Dendritic cell treated with granulocyte-macrophage colony-stimulating factor and Interleukin-4, amounts not matched to agents 40 ng/mL and 50 ng/mL, for 4 days (primary cell): ENCODE data around the gene SLC11A1.

ENCODE experiments used
- H3K27ac Mint-ChIP-seq: one replicate; pipeline ENCODE4 v1.8.0; 2022; ENCODE audit warnings: mild to moderate bottlenecking, mixed read lengths
- H3K27me3 Mint-ChIP-seq: one replicate; pipeline ENCODE4 v1.8.0; 2022; ENCODE audit warnings: mild to moderate bottlenecking, mixed read lengths
- H3K36me3 Mint-ChIP-seq: one replicate; pipeline ENCODE4 v1.8.0; 2022; ENCODE audit warnings: low read depth, mixed read lengths
- H3K4me1 Mint-ChIP-seq: one replicate; pipeline ENCODE4 v1.8.0; 2022; ENCODE audit warnings: low read depth, mixed read lengths
- H3K4me3 Mint-ChIP-seq: one replicate; pipeline ENCODE4 v1.8.0; 2022; ENCODE audit warnings: mild to moderate bottlenecking, moderate library complexity, mixed read lengths
- H3K9me3 Mint-ChIP-seq: one replicate; pipeline ENCODE4 v1.8.0; 2022; ENCODE audit warnings: mixed read lengths
- intact Hi-C: fragments of 100-400 bp; cut with micrococcal nuclease; formaldehyde crosslinking; loops from one replicate; pipeline ENCODE4 v1.15.0; 2022

The SLC11A1 gene, protein sequence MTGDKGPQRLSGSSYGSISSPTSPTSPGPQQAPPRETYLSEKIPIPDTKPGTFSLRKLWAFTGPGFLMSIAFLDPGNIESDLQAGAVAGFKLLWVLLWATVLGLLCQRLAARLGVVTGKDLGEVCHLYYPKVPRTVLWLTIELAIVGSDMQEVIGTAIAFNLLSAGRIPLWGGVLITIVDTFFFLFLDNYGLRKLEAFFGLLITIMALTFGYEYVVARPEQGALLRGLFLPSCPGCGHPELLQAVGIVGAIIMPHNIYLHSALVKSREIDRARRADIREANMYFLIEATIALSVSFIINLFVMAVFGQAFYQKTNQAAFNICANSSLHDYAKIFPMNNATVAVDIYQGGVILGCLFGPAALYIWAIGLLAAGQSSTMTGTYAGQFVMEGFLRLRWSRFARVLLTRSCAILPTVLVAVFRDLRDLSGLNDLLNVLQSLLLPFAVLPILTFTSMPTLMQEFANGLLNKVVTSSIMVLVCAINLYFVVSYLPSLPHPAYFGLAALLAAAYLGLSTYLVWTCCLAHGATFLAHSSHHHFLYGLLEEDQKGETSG

DNA sequence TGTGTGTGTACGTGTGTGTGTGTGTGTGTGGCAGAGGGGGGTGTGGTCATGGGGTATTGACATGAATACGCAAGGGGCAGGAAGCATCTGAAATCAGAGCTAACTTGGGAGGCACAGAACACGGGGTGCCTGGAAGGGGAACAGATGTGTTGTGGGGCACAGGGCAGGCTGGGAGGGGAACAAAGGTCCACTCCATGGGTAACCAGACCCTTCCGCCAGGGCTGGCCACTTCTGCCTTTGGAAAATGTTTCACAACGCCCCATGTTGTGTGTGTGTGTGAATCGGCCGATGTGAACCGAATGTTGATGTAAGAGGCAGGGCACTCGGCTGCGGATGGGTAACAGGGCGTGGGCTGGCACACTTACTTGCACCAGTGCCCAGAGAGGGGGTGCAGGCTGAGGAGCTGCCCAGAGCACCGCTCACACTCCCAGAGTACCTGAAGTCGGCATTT lies at the start of gene SLC11A1:
Gene SLC11A1, plus strand, starts transcription at position 358 of the 451 bp plus-strand sequence. CDS start 96 bp downstream, outside the sequence.
- no peaks in the 10 kb centered on the region for H3K9me3 Mint-ChIP-seq
- no peaks in the 10 kb centered on the region for H3K36me3 Mint-ChIP-seq
- peaks cover 69% of the 10 kb centered on the region for H3K4me1 Mint-ChIP-seq
- intact Hi-C loops = no loop called here
- no peaks in the 10 kb centered on the region for H3K27me3 Mint-ChIP-seq
- peak within 1 kb of the TSS; percentile 65 for H3K4me3 Mint-ChIP-seq
- peak within 1 kb of the TSS; percentile 84 for H3K27ac Mint-ChIP-seq

DNA sequence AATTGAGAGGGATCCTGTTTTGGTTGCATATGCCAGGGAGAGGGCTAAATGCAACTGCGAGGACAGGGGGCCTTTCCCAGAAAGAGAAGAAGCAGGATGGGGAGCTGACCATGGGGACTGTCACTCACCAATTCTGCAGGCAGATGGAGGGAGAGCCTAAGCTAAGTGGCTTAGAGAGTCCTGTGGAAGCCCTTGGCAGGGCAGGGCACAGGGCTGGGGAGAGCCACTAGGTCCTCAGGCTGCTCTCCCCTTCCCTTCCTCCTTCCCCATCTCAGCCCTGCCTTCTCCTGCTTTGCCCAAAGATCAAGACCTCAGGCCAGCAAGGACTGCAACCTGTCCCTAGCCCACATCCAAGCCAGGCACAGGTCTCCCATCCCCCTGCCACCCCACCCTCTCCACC lies 49.8 kb upstream of the SLC11A1 start:
- Mint-ChIP-seq H3K4me3 (peak overlapping the region; percentile 78), H3K27ac (peak overlapping the region; percentile 97), H3K4me1 (peaks cover 72% of the 10 kb centered on the region), H3K27me3 (no peaks in the 10 kb centered on the region), H3K36me3 (no peaks in the 10 kb centered on the region), H3K9me3 (no peaks in the 10 kb centered on the region)
- intact Hi-C loops = no loop called here

DNA sequence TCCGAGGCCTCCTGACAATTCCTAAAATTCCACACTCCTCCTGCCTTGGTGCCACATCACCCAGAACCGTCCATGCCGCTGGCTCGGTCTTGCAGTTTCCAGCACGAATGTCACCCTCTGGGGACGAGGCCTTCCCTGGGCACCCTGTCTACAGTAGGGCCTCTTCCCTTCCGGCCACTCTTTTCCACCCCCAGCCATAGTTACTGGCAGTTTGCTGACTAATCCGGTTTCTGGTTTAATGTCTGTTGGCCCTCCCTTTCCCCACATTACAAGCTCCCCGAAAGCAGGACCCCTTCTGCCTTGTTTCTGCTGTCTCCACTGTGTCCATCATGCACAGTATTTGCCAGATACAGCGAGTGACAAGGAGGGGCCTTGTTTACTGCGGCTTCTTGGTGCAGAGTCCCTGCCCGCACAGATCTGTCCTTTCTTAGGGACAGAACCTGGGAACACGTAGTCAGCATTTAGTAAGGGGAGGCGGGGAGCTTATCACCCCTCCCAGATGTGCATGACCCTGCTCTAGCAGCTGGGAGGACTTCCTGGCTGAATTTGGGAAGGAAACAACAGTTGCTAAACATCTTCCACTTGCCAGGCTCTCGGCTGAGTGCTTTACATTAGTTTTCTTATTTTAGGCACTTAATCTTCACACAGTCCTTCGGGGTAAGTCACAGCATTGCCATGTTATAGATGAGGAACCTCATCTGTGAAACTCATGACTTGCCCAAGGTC lies 49.0 kb upstream of the SLC11A1 start:
- Mint-ChIP-seq H3K36me3 (no peaks in the 10 kb centered on the region), H3K4me1 (peaks cover 64% of the 10 kb centered on the region), H3K27ac (peak overlapping the region; percentile 97), H3K4me3 (peak overlapping the region; percentile 78), H3K9me3 (no peaks in the 10 kb centered on the region), H3K27me3 (no peaks in the 10 kb centered on the region)
- intact Hi-C loops = no loop called here

DNA sequence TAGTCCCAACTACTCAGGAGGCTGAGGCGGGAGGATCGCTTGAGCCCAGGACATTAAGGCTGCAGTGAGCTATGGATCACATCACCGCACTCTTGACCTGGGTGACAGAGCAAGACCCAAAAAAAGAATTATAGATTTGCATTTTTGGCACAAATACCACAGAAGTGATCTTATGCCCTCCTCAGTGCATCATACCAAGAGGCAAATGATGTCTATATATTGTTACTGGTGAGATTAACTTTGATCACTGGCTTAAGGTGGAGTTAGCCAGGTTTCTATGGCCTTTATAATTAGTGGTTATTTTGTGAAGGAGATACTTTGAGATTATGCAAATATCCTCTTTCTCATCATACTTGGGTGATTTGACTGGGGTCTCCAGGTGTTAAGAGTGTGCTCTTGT lies 47.5 kb upstream of the SLC11A1 start:
- Mint-ChIP-seq H3K36me3 (peaks cover 8% of the 10 kb centered on the region), H3K4me1 (peaks cover 50% of the 10 kb centered on the region), H3K9me3 (no peaks in the 10 kb centered on the region), H3K27ac (peak overlapping the region; percentile 97), H3K27me3 (no peaks in the 10 kb centered on the region), H3K4me3 (no peak overlapping the region)
- intact Hi-C loops = no loop called here

DNA sequence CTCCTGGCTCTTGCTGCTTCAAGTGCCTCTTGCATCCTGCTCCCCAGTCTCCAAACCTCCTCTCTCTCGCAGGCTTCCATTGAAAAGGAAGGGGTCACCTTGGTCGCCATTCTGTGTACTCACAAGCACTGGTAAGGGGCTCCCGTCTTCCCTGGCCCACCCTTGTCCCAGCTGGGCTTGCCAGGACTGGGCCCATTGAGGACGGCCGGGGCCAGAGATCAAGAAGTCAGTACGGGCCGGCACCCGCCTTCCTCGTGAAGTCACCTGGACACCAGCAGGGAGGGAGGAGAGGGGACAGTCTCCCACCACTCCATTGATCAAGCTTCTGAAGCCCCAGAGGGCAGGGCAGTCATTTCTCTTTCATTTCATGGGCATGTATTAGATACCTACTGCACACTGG lies 41.4 kb upstream of the SLC11A1 start:
- no peaks in the 10 kb centered on the region for H3K4me1 Mint-ChIP-seq
- peaks cover 54% of the 10 kb centered on the region for H3K36me3 Mint-ChIP-seq
- intact Hi-C loops = no loop called here
- no peaks in the 10 kb centered on the region for H3K9me3 Mint-ChIP-seq
- no peaks in the 10 kb centered on the region for H3K27me3 Mint-ChIP-seq
- H3K4me3 Mint-ChIP-seq = no peak overlapping the region
- H3K27ac Mint-ChIP-seq = no peak overlapping the region

DNA sequence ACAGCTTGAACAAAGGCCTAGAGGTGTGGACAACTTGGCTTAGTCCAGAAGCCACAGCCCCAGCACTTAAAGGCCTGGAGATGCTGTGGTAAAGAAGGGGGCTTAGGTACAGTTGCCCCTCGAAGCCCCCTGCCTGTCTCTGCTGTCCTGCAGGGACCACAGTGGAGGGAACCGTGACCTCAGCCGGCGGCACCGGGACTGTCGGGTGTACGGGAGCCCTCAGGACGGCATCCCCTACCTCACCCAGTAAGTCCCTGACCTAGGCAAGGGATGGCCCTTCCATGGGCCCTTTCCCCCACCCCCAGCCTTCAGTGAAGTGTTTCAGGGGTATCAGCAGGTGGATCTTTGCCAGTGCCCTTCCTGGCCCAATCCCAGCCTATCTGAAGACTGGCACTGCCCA lies 40.7 kb upstream of the SLC11A1 start:
- intact Hi-C loops = no loop called here
- Mint-ChIP-seq H3K36me3 (peaks cover 61% of the 10 kb centered on the region), H3K4me3 (no peak overlapping the region), H3K27me3 (no peaks in the 10 kb centered on the region), H3K27ac (no peak overlapping the region), H3K4me1 (no peaks in the 10 kb centered on the region), H3K9me3 (no peaks in the 10 kb centered on the region)

DNA sequence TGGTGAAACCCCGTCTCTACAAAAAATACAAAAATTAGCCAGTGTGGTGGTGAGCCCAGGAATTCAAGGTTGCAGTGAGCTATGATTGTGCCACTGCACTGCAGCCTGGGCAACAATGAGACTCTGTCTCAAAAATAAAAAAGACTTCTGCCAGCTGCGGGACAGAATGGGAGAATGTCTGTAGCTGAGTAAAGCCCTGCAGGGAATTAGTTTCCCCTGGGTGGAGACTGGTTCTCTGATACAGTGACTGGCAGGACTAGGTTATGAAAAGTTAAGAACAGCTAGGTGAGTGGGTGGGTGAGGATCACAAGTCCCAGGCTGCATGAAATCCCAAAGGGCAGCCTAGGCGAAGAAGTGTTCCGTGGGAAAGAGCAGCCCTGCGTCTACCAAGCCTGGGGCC lies 39.2 kb upstream of the SLC11A1 start:
- Mint-ChIP-seq H3K4me3 (no peak overlapping the region), H3K27me3 (no peaks in the 10 kb centered on the region), H3K4me1 (no peaks in the 10 kb centered on the region), H3K36me3 (peaks cover 64% of the 10 kb centered on the region), H3K27ac (no peak overlapping the region), H3K9me3 (no peaks in the 10 kb centered on the region)
- intact Hi-C loops = no loop called here

DNA sequence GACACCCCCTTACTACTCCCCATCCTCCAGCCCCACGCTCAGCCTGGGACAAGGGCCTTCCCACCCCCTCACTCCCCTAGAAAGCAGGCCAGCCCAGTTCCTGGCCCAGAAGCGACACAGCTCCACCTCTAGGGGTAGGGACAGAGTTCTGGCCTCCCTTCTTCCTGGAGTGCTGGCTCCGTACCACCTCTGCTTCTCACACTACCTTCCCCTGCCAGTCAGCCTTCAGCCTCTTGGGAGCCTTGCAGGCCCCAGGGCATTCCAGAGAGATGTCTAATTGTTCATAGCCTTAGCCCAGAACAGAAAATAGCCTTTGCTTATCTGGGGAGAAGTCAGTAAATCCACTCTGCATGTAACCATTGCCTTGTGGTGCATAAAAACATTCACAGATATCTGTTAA lies 38.5 kb upstream of the SLC11A1 start:
- Mint-ChIP-seq H3K36me3 (peaks cover 64% of the 10 kb centered on the region), H3K4me3 (no peak overlapping the region), H3K4me1 (no peaks in the 10 kb centered on the region), H3K9me3 (no peaks in the 10 kb centered on the region), H3K27ac (no peak overlapping the region), H3K27me3 (no peaks in the 10 kb centered on the region)
- intact Hi-C loops = no loop called here

DNA sequence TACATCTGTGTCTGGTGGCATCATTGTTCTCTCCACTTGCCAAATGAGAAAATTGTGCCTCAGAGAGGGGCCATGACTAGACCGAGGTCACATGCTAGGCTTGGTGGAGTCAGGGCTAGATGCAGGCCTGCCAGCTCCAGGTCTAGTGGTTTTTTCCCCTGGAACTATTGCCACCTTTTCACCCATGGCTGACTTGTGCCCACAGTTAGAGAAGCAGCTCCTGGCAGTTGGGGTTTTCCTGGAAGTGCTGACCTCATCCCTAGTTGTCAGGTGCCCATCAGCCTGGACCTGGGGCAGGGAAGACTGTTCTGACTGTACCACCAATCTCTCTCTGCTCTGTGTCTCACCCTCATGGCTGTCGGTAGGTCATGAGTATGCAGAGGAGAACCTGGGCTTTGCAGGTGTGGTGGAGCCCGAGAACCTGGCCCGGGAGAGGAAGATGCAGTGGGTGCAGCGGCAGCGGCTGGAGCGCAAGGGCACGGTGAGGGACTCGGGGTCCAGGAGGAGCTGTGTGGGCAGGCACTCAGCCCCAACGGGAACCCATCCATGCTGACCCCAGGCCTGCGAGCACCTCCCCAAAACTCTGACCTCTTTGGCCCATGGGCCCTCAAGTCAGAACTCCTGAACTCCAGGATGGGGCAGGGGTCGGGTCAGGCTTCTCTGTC lies 37.9 kb upstream of the SLC11A1 start:
- Mint-ChIP-seq H3K4me1 (no peaks in the 10 kb centered on the region), H3K9me3 (peaks cover under 1% of the 10 kb centered on the region), H3K27me3 (no peaks in the 10 kb centered on the region), H3K36me3 (peaks cover 60% of the 10 kb centered on the region), H3K27ac (no peak overlapping the region), H3K4me3 (no peak overlapping the region)
- intact Hi-C loops = no loop called here

DNA sequence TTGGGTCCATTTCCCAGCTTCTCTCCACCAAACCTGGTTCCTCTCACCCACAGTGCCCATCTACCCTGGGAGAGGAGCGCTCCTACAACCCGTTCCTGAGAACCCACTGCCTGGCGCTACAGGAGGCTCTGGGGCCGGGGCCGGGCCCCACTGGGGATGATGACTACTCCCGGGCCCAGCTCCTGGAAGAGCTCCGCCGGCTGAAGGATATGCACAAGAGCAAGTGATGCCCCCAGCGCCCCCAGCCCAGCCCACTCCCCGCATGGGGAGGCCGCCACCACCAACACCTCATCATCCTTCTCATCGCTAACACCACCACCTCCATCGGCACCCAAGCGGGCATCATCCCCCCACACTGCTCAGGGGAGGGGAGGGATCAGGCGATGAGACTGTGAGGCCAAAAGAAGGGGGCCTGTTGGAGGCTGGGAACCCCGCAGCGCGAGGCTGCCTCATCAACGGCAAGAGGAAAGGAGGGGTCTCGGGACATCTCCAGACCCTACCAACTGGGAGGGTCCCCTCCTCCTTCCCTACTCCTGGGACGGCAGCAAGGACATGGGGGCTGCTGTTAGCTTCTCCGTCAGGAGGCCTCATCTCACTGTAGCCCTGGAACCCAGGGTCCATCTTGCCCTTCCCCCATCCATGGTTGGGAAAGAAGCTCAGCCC lies 37.2 kb upstream of the SLC11A1 start:
- H3K36me3 Mint-ChIP-seq = peaks cover 53% of the 10 kb centered on the region
- peaks cover 7% of the 10 kb centered on the region for H3K9me3 Mint-ChIP-seq
- no peaks in the 10 kb centered on the region for H3K27me3 Mint-ChIP-seq
- no peaks in the 10 kb centered on the region for H3K4me1 Mint-ChIP-seq
- no peak overlapping the region for H3K27ac Mint-ChIP-seq
- intact Hi-C loops = no loop called here
- H3K4me3 Mint-ChIP-seq = no peak overlapping the region

DNA sequence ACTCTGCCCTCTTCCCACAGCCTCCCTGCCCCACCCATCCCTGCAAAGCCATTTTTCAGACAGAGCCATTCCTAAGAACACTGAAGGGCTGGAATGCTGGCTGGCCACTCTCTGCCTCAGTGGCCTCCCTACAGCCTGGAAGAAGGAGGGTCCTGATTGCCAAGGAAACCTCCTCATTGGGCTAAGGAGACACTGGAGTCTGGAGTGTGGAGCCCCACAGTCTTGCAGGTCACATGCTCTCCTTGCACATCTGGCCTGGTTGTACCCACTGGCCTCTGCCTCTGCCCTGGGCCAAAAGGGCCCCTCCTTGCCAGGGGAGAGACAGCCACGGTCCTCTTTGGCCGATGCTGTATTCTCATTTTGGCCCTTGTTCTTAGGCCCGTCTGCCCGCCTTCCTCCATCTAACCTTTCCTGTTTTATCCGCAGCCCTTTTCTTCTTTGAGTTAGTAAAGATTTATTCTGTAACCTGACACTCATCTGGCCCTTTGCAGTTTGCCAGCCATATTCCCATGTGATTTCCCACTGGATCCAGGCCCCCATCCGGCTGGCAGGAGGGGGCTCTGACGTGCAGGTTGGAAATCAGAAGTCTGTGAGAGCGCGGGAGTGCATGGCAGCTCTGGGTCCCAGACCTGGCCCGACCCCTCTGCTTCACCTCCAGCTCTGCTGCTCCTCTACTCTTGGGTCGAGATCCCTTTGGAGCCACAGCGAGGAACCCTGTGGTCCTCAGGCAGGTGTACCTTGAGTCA lies 36.4 kb upstream of the SLC11A1 start:
- intact Hi-C loops = no loop called here
- Mint-ChIP-seq H3K27me3 (no peaks in the 10 kb centered on the region), H3K4me3 (no peak overlapping the region), H3K4me1 (no peaks in the 10 kb centered on the region), H3K27ac (no peak overlapping the region), H3K36me3 (peaks cover 45% of the 10 kb centered on the region), H3K9me3 (peaks cover 8% of the 10 kb centered on the region)

DNA sequence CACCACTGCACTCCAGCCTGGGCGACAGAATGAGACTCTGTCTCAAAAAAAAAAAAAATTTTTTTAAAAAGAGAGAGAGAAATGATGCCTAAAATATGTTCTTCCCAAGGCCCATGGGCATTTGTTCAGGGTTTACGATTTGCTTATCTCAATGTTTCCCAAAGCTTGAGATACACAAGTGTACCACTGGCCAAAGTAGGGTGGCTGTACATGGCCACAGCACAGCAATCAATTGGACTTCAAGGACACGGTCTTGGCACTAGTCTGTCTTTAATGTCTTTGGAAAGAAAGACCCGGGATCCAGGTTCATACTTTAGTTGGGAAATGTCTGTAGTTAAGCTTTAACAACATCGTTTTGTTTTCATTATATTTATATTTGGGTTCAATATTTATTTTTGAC lies 34.9 kb upstream of the SLC11A1 start:
- Mint-ChIP-seq H3K9me3 (peaks cover 23% of the 10 kb centered on the region), H3K36me3 (peaks cover 46% of the 10 kb centered on the region), H3K27me3 (no peaks in the 10 kb centered on the region), H3K27ac (no peak overlapping the region), H3K4me3 (no peak overlapping the region), H3K4me1 (no peaks in the 10 kb centered on the region)
- intact Hi-C loops = no loop called here

DNA sequence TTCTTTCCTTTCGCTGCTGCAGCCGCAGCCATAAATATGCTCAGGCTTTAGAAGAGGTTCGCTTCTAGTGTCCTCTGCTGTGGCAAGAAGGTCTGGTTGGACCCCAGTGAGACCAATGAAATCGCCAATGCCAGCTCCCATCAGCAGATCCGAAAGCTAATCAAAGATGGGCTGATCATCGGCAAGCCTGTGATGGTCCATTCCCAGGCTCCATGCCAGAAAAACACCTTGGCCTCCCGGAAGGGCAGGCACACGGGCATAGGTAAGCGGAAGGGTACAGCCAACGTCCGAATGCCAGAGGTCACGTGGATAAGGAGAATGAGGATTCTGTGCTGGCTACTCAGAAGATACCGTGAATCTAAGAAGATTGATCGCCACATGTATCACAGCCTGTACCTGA lies 28.0 kb upstream of the SLC11A1 start:
- Mint-ChIP-seq H3K9me3 (peaks cover 27% of the 10 kb centered on the region), H3K27ac (no peak overlapping the region)
- intact Hi-C loops = no loop called here

More for the DNA sequence above, 28.0 kb upstream of the SLC11A1 start:
- H3K36me3 Mint-ChIP-seq = peaks cover 8% of the 10 kb centered on the region
- no peaks in the 10 kb centered on the region for H3K27me3 Mint-ChIP-seq
- H3K4me3 Mint-ChIP-seq = no peak overlapping the region
- peaks cover 30% of the 10 kb centered on the region for H3K4me1 Mint-ChIP-seq
